HG03159 (cell line): Measurements from ENCODE around the gene SLC3A2.
"Not testable (repeated sequence)": the region's sequence is repeated elsewhere in the genome, so short reads cannot be mapped to it uniquely, and the experiment has no call there.

ENCODE experiments used
- ATAC-seq: cut with Tn5 transposase; IDR thresholded peaks from one replicate; pipeline ENCODE4 v1.9.1; 2021; ENCODE audit warnings: mild to moderate bottlenecking, moderate library complexity; ENCODE audit not compliant: unreplicated experiment

Gene SLC3A2

DNA sequence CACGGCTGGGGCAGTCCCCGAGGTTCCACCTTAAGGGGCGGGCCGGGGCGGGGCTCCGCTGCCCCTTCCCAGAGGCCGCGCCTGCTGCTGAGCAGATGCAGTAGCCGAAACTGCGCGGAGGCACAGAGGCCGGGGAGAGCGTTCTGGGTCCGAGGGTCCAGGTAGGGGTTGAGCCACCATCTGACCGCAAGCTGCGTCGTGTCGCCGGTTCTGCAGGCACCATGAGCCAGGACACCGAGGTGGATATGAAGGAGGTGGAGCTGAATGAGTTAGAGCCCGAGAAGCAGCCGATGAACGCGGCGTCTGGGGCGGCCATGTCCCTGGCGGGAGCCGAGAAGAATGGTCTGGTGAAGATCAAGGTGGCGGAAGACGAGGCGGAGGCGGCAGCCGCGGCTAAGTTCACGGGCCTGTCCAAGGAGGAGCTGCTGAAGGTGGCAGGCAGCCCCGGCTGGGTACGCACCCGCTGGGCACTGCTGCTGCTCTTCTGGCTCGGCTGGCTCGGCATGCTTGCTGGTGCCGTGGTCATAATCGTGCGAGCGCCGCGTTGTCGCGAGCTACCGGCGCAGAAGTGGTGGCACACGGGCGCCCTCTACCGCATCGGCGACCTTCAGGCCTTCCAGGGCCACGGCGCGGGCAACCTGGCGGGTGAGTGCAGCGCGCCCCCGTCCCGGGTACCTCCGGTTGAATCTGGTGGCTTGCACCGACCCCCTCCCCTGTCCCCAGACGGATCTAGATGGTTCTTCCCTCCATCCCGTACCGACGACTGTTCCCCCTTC, at the start of gene SLC3A2:
Gene SLC3A2 (plus strand): TSS at position 94 of the 776 bp plus-strand sequence. CDS start 128 bp downstream, at position 222.
- peak; percentile 60 for ATAC-seq

DNA sequence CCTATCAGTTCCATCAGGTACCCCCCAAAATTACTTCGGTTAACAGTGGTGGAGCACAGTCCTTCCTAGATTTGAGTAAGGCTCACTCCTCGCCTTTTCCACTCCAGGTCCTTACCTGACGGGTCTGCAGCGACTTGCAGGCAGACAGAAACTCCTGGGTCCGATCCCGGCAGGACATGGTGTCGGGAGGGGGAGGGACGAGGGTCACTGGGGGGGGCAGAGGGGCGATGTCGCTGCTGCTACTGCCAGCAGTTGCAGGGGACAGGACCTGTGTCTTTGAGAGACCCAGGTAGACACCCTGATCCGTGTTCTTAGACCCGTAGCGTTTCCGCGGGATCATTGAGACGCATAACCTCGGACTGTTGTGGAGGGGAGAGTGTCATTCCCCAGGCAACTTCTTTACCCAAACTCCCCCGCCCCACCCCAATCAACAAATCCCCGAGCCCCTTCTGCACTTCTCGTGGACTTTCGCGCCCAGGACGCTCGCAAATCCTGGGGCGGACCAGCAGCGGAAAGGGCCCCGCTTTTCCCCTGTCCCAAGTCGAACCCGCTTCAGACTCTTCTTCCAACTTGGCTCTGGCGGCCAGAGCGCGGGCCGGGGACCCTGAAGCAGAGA, 49.7 kb upstream of the SLC3A2 start:
- no peak for ATAC-seq

DNA sequence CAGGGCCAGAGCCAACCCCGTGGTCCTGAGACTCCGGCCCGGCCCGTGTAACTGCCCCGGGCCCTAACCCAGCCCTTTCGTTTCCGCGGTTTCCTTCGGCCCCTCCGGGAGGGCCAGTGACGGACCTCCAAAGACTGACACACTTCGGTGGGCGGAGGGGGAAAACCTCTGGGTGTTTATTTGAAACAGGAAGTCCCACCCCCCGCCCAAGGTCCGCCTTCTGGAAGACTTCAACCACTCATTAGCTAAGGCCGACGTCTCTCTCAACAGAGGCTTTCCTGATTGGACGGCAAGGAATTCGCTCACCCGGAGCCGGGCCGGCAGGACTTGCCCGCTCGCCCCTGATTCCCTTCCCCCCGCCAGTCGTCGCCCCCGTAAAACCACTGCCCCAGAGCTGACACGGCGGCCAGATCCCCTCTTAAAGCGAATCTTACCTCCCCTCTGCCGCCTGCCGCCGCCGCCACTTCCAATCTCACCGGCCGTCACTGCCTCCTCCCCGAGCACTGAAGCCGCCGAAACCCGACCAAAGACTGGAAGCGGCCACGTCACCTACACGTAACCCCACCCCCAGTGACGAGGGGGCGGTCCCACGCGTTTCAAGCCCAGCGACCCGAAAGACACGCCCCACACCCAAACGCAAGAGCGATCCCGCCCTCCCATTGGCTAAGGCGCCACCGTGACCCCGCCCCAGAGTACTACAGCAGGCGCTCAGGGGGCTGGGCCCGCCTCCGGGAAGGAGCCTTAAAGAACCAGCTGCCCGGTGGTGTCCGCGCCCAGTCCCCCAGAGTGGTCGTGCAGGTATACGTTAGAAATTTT, 49.0 kb upstream of the SLC3A2 start, which contains the start of gene STX5:
Gene STX5 (minus strand): TSS at position 532 of the 816 bp plus-strand sequence. CDS start 808 bp downstream, outside the sequence.
- peak; percentile 83 for ATAC-seq

DNA sequence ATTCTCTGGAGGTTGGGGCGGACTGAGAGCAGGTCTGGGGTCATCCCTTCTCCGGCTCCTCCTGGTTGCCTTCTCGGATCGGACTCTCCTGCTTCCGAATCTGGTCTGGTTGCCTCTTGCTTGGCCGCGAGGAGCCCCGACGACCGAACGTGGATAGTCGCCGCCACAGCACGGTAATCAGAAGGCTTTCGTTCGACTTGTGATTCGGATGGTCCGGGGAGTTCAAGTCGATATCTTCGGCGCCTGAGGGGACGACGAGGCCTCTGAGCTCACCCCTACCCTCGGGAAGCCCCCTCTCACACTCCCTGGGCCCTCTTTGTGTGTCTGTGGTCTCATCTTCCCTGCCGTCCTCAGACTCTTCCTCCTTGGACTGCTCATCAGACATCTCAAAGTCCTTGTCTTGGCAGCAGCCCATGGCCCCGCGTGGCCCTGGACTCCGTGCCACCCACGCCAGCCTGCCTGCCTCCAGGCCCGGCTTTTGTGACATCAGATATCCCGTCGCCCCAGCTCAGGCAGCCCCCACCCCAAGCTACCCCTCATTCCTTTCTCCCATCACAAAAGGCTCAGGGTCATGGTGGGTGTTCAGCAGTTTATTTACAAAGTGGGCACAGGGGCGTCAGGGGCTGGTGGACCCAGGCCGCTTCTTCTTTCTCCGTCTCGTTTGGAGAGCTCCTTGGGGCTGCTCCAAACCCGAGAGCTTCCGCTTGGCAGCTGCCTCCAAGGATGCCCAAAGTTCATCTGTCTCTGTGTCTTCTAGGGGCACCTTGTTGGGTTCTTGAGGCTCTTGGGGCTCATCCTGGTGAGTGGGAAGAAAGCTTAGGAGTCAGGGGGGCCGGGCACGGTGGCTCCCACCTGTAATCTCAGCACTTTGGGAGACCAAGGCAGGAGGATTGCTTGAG, 48.1 kb upstream of the SLC3A2 start, which contains the start of gene TEX54:
Gene TEX54 (minus strand): TSS at position 506 of the 899 bp plus-strand sequence.
- ATAC-seq, result peak; percentile 17

DNA sequence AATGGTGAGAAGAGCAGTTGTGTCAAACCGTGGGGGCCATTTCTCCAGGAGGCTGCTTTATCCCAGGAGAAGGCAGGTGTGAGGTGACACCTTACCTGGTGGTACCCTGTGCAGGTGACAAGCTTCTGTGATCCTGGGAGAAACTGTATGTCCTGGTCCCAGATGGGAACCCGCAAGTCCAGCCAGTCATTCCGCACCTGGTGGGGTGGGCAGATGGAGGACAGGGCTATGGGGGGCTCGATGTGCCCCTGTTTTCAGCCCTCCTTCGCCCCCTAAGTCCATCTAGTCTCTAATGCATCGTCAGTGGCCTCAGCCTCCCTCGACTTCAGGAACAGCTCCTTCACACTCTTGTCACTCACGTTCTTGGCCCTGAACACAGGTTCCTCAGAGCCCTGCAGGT, 45.4 kb upstream of the SLC3A2 start:
- no peak for ATAC-seq

DNA sequence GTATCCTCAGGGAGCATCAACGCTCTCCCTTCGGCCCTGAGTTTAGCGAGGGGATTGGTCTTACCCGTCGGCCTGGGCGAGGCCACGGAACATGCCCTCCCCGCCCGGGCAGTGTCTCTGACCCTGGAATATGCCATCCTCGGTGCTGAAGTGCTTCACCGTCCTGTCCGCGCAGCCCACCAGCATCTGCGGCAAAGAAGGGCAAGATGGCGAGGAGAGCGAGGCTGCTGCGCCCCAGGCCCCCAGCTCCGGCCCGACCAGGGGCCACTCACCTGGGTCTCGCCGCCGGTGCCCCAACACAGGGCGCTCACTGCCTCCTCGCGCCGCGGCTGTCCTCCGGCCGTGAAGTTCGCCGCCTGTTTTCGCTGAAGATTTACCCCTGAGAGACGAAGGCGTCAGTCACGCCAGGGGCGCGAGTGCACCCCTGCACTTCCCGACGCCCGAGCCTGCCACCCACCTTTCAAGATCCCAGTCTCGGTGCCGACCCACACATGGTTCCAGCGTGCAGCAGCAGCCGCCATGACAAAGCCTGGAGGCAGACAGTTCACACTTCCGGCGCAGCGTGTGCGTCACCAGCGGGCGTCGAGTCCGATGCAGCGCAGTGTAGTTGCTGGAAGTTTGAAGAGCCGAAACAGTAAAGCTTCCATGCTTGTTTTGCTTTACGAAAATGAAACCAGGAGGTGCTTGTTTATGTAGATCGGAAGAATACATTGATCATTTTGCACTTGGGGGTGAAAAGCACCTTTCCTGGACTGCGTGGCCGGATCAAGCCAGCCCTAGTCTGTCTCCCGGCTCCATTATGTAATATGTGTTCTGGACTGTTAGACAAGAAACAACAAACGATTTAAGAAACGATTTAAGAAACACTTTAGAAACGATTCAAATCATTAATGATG, 41.4 kb upstream of the SLC3A2 start, which contains the start of gene WDR74:
Gene WDR74 (minus strand): TSS at position 541 of the 896 bp plus-strand sequence. CDS start 20 bp downstream, at position 521.
- peak; percentile 45 for ATAC-seq

DNA sequence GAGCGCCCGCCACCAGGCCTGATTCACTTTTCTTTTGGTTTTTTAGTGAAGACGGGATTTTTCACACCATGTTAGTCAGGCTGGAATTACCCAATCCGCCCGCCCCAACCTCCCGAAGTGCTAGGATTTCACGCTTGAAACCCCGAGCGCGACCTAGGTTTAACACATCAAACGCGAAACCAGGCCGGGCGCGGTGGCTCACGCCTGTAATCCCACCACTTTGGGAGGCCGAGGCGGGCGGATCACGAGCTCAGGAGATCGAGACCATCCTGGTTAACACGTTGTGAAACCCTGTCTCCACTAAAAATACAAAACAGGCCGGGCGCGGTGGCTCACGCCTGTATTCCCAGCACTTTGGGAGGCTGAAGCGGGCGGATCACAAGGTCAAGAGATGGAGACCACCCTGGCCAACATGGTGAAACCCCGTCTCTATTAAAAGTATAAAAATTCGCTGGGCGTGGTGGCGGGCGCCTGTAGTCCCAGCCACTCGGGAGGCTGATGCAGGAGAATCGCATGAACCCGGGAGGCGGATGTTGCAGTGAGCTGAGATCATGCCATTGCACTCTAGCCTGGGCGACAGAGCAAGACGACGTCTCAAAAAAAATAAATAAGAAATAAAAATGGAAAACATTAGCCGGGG, 39.9 kb upstream of the SLC3A2 start:
- ATAC-seq, result not testable (repeated sequence)

DNA sequence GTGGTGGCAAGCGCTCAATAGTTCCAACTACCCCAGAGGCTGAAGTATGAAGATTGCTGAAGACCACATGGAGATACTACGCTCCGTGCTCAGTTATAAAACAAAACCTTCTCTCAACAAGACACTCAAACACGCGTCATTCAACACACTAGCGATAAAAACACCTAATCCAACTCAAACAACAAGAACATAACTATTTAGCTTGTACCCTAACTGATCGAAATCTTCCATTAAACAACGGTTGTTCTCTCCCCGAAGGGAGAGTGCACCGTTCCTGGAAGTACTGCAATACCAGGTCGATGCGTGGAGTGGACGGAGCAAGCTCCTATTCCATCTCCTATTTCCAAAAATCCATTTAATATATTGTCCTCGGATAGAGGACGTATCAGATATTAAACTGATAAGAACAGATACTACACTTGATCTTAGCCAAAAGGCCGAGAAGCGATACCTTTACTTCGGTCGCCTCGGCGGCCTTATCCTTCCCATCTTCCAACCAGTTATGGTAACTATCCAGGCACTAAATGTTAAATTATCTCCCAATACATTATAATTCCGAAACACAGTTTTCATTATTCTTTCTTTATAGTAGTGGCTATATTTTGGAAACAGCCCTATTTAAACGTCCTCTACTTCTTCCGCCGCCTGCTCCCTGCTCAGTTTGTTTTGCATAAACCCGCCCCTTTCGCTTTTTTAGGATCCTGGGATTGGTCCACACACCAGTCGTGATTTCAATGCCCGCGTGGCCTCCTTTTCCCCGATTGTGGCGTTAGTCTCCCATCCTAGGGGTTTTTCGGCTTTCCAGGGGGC, 39.1 kb upstream of the SLC3A2 start:
- peak; percentile 54 for ATAC-seq

DNA sequence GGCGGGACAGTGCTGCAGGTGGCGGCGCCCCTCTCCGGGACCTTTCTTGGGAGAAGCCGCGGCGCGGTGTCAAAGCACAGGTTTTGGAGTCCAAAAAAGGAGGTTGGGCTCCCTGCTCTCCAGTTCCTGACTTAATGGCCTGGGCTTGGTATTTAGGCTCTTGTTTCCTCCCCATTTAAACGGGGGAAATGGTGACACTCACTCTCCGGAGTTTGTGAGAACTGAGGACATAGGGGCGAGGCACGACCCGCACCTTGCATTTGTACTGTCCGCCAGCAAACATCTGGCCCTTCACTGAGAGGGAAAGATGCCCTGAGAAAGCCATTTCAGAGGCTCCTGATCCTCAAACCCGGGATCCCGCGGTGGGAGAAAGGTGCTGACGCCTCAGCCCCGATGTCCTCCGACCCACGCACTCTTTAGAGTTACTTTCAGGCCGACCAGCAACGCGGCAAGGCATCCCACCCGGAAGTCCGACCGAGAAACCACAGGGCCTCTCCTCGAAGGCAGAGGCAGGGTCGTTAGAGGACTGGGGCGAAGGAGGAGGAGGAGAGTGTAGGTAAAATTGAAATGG, 38.4 kb upstream of the SLC3A2 start:
- no peak for ATAC-seq

DNA sequence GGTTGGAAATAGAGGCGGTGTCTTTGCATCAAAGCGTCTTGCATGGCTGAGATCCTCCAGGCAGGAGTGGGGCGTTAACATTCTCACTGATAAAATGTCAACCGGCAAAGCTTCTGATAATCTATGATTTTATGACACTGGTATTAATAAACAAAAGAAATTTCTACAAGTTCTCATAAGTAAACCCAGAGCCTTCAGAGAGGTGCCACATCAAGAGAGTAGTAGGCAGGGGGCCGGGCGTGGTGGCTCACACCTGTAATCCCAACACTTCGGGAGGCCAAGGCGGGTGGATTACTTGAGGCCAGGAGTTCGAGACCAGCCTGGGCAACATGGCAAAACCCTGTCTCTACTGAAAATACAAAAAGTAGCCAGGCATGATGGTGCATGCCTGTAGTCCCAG, 37.8 kb upstream of the SLC3A2 start:
- ATAC-seq, result not testable (repeated sequence)

DNA sequence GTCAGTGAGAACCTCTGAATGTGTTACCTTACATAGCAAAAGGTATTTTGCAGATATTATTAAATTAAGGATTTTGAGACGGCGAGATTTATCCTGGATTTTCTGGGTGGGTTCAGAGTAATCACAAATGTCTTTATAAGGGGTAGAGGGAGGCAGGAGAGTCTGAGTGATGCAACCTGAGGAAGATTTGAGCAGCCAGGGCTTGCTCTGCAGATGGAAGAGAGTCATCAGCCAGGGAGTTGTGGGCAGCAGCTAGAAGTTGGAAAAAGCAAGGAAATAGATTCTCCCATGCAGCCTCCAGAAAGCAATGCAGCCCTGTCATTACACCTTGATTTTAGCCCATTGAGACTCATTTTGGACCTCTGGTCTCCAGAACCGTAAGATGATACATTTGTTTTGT, 37.2 kb upstream of the SLC3A2 start:
- ATAC-seq, result no peak

DNA sequence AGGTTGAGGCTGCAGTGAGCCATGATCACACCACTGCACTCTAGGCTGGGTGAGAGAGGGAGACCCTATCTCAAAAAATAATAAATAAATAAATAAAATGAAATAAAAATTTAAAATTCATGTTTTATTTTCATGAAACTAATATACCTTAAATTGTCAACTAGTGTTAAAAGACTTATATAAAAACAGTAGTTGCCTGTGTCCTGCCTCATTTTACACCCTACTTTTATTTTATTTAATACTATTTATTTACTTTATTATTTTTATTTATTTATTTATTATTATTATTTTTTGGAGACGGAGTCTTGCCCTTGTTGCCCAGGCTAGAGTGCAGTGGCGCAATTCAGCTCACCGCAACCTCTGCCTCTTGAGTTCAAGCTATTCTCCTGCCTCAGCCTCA, 36.5 kb upstream of the SLC3A2 start:
- ATAC-seq, result no peak

DNA sequence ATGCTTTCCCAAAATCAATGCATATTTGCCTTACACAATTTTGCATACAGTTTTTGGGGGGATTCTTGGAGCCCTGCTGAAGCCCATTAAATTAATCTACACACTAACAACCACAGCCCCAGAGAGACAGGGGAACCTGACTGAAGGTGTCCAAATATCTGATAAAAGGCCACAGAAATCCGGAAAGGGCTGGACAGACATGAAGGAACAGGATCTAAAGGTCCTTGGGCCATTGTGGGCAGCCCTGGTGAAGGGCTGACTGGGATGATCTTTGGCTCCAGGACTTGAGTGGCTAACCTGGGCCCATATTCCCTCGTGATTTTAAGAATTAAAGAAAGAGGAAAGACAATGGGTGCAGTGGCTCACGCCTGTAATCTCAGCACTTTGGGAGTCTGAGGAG, 34.5 kb upstream of the SLC3A2 start:
- ATAC-seq, result no peak

DNA sequence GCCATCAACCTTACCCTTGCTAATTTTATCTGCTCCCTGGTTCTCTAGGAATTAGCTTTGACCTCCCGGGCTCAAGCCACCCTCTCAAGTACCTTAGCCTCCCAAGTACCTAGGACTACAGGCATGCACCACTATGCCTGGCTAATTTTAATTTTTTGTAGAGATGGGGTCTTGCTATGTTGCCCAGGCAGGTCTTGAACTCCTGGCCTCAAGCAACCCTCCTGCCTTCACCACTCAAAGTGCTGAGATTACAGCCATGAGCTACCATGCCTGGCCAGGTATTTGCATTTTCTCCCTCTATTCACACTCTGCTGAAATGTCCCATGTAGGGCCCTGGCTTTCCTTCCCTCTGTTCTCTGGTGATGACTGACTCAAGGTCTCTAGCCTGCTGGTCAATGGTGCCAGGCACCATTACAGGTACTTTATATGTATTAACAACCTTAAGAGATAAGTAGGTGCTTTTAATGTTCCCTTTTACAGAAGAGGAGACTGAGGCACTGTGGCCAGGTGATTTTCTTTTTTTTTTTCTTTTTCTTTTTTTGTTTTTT, 32.9 kb upstream of the SLC3A2 start:
- ATAC-seq, result no peak

DNA sequence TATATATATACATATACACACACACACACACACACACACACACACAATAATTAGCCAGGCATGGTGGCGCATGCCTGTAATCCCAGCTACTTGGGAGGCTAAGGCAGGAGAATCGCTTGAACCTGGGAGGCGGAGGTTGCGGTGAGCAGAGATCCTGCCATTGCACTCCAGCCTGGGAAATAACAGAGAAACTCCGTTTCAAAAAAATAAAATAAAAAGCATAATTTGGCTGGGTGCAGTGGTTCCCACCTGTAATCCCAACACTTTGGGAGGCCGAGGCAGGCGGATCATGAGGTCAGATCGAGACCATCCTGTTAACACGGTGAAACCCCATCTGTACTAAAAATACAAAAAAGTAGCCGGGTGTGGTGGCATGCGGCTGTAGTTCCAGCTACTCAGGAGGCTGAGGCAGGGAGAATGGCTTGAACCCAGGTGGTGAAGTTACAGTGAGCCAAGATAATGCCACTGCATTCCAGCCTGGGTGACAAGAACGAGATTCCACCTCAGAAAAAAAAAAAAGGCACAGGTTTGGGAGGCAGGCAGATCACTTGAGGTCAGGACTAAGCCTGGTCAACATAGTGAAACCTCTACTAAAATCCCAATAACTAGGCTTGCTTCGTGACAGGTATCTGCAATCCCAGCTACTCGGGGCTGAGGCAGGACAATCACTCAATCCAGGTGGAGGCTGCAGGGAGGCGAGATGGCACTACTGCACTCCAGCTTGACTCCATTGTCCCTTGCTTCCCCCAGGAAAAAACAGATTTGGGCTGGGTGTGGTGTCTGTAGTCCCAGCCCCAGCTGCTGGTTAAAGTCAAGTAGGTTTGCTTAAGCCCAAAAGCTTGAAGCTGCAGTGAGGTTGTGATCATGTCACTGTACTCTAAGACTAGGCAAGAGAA, 29.5 kb upstream of the SLC3A2 start:
- no peak for ATAC-seq

DNA sequence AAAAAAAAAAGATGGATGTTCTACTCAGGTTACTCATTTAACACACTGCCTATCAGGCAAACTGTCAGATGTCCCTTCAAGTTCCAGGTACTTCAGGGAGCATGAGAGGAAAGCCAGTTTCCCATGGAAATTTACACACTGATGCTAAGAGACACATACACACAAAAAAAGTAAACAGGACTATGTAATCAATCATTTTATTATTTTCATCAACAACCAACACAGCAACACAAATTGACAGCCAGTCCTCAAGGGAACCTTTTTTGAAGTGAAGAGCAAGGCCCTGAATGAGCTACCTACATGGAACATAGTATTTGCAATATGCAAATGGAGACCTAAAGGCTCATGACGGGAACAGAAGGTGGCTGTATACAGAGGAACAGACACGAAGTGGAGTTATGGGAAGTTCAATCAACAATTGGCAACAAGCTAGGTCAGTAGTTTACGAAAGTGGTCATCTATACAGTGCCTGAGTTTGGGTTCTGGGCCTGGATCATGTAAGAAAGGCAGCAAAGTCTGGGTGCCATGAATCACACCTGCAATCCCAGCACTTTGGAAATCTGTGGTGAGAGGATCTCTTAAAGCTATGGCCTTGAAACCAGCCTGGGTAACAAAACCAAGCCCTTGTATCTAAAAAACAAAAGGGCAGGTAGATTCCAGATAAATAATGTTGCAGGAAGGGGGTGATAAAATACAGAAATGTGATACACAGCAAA, 28.7 kb upstream of the SLC3A2 start:
- ATAC-seq, result no peak
